ENCODE results near the gene ITIH3. TPM values are rescaled to one million over a fixed set of nuclear protein-coding genes. Genes with fewer than 3 reads are reported as not detected.

ITIH3 gene
- total RNA-seq, 1 experiment from 2014 or later: not detected

GRCh38 chr3:52787672-52788625, 6.6 kb upstream of the ITIH3 start:
- no peak for DNase-seq (ENCODE audit: unreplicated experiment)
- ChIA-PET POLR2A (no interaction called here), CTCF (interaction anchor here (0.6 to 1.2 kb wide), 4 partner anchors 11 to 114 kb away, joined by 3 read pairs; no protein-coding TSS in a partner anchor)
- BruUV-seq (replicated peaks): no TSS peak
- Mint-ChIP-seq H3K4me3 (ENCODE audit: unreplicated experiment) (no peak overlapping the region), H3K27ac (ENCODE audit: low read depth, unreplicated experiment) (no peak overlapping the region), H3K4me1 (ENCODE audit: insufficient read depth, unreplicated experiment) (no peaks in the 10 kb centered on the region), H3K9me3 (ENCODE audit: unreplicated experiment) (no peaks in the 10 kb centered on the region), H3K36me3 (ENCODE audit: insufficient read depth, unreplicated experiment) (no peaks in the 10 kb centered on the region), H3K27me3 (ENCODE audit: insufficient read depth, unreplicated experiment) (peaks cover 13% of the 10 kb centered on the region)
- intact Hi-C loops (cut with micrococcal nuclease): no loop called here
- TF ChIP-seq CTCF (IDR thresholded peaks at IDR 0.05; ENCODE audit: unreplicated experiment): no peak

- Mint-ChIP-seq H3K4me1 (ENCODE audit: insufficient read depth, unreplicated experiment) (peaks cover 6% of the 10 kb centered on the region), H3K4me3 (ENCODE audit: unreplicated experiment) (no peak overlapping the region), H3K9me3 (ENCODE audit: unreplicated experiment) (no peaks in the 10 kb centered on the region), H3K27ac (ENCODE audit: low read depth, unreplicated experiment) (no peak overlapping the region), H3K27me3 (ENCODE audit: insufficient read depth, unreplicated experiment) (peaks cover under 1% of the 10 kb centered on the region), H3K36me3 (ENCODE audit: insufficient read depth, unreplicated experiment) (no peaks in the 10 kb centered on the region)
- POLR2A ChIA-PET: no interaction called here
- DNase-seq (ENCODE audit: unreplicated experiment): no peak
- intact Hi-C loops (cut with micrococcal nuclease): no loop called here
- TF ChIP-seq CTCF (IDR thresholded peaks at IDR 0.05; ENCODE audit: unreplicated experiment): no peak
- CTCF ChIA-PET: interaction anchor here (0.6 to 1.1 kb wide), 3 partner anchors 10 to 407 kb away, joined by 3 to 4 read pairs (median 3); no protein-coding TSS in a partner anchor
- no TSS peak for BruUV-seq (replicated peaks)
Measured at GRCh38 chr3:52788890-52789745, 5.5 kb upstream of the ITIH3 start.

- peaks cover 6% of the 10 kb centered on the region for H3K4me1 Mint-ChIP-seq (ENCODE audit: insufficient read depth, unreplicated experiment)
- TF ChIP-seq CTCF (IDR thresholded peaks at IDR 0.05; ENCODE audit: unreplicated experiment): no peak
- intact Hi-C loops (cut with micrococcal nuclease): no loop called here
- H3K4me3 Mint-ChIP-seq (ENCODE audit: unreplicated experiment): no peak overlapping the region
- ChIA-PET POLR2A (no interaction called here), CTCF (interaction anchor here (0.6 to 1.1 kb wide), 2 partner anchors 10 to 407 kb away, joined by 3 to 4 read pairs; no protein-coding TSS in a partner anchor)
- no TSS peak for BruUV-seq (replicated peaks)
- H3K27me3 Mint-ChIP-seq (ENCODE audit: insufficient read depth, unreplicated experiment): no peaks in the 10 kb centered on the region
- no peaks in the 10 kb centered on the region for H3K9me3 Mint-ChIP-seq (ENCODE audit: unreplicated experiment)
- no peak overlapping the region for H3K27ac Mint-ChIP-seq (ENCODE audit: low read depth, unreplicated experiment)
- H3K36me3 Mint-ChIP-seq (ENCODE audit: insufficient read depth, unreplicated experiment): no peaks in the 10 kb centered on the region
- DNase-seq (ENCODE audit: unreplicated experiment): no peak
Measured at GRCh38 chr3:52789746-52790040, 4.9 kb upstream of the ITIH3 start.

GRCh38 chr3:52790337-52790736, 4.3 kb upstream of the ITIH3 start:
- no peak for TF ChIP-seq CTCF (IDR thresholded peaks at IDR 0.05; ENCODE audit: unreplicated experiment)
- Mint-ChIP-seq H3K27me3 (ENCODE audit: insufficient read depth, unreplicated experiment) (no peaks in the 10 kb centered on the region), H3K4me3 (ENCODE audit: unreplicated experiment) (no peak overlapping the region), H3K9me3 (ENCODE audit: unreplicated experiment) (no peaks in the 10 kb centered on the region), H3K27ac (ENCODE audit: low read depth, unreplicated experiment) (no peak overlapping the region), H3K36me3 (ENCODE audit: insufficient read depth, unreplicated experiment) (no peaks in the 10 kb centered on the region), H3K4me1 (ENCODE audit: insufficient read depth, unreplicated experiment) (peaks cover 6% of the 10 kb centered on the region)
- CTCF ChIA-PET: no interaction called here
- POLR2A ChIA-PET: no interaction called here
- BruUV-seq (replicated peaks): no TSS peak
- intact Hi-C loops (cut with micrococcal nuclease): no loop called here
- no peak for DNase-seq (ENCODE audit: unreplicated experiment)

Measured in MCF 10A (cell line).